HG03520 (cell line): ENCODE measurements around the gene CCR7.

Source experiments
- ATAC-seq: cut with Tn5 transposase; IDR thresholded peaks from one replicate; pipeline ENCODE4 v1.9.1; 2021; ENCODE audit warnings: mild to moderate bottlenecking, moderate library complexity; ENCODE audit not compliant: unreplicated experiment

The CCR7 gene

GRCh38 chr17:40538936-40539705, 26.2 kb downstream of the CCR7 start:
- no peak for ATAC-seq

GRCh38 chr17:40538019-40538935, 27.0 kb downstream of the CCR7 start:
- ATAC-seq = no peak

GRCh38 chr17:40536295-40537171, 28.7 kb downstream of the CCR7 start:
- ATAC-seq = no peak

GRCh38 chr17:40535924-40536294, 29.4 kb downstream of the CCR7 start:
- no peak for ATAC-seq

GRCh38 chr17:40535438-40535837, 29.8 kb downstream of the CCR7 start:
- no peak for ATAC-seq

GRCh38 chr17:40534371-40535189, 30.7 kb downstream of the CCR7 start:
- ATAC-seq = no peak

- ATAC-seq = no peak
These were observed 31.4 kb downstream of the CCR7 start for GRCh38 chr17:40533896-40534295.

GRCh38 chr17:40532520-40533253, 32.6 kb downstream of the CCR7 start:
- no peak for ATAC-seq

GRCh38 chr17:40531051-40531991, 34.0 kb downstream of the CCR7 start:
- no peak for ATAC-seq

- ATAC-seq = no peak
These were observed 34.7 kb downstream of the CCR7 start for GRCh38 chr17:40530531-40530994.

- ATAC-seq = no peak
These were observed 35.3 kb downstream of the CCR7 start for GRCh38 chr17:40529991-40530390.

GRCh38 chr17:40528692-40529417, 36.4 kb downstream of the CCR7 start:
- ATAC-seq = no peak

GRCh38 chr17:40526668-40527067, 38.6 kb downstream of the CCR7 start:
- ATAC-seq = no peak

GRCh38 chr17:40525294-40525693, 40.0 kb downstream of the CCR7 start:
- ATAC-seq = no peak

GRCh38 chr17:40524243-40524965, 40.9 kb downstream of the CCR7 start:
- no peak for ATAC-seq

GRCh38 chr17:40522961-40523310, 42.3 kb downstream of the CCR7 start:
- no peak for ATAC-seq
